Endometrial microvascular endothelial cells (primary cell): Measurements from ENCODE around the gene MAD1L1. TPM values are rescaled to one million over a fixed set of nuclear protein-coding genes. Genes with fewer than 3 reads are reported as not detected.

Experiments
- in situ Hi-C: cut with HindIII; loops from 2 replicates; pipeline ENCODE4 v1.10.0; 2017; ENCODE audit warnings: low sequenced_read_pairs, low pct_unique_long_range_greater_than_20kb; ENCODE audit errors: inconsistent ontology term
- total RNA-seq: library from RNA; depleted of rRNA; stranded (reverse); fragments of >200 nt; gene quantifications from one replicate; pipeline ENCODE4 v1.2.3, GENCODE V29; 2015; ENCODE audit errors: inconsistent ontology term

The MAD1L1 gene
- total RNA-seq, 1 donor from 2014 or later = 44.7 TPM

DNA sequence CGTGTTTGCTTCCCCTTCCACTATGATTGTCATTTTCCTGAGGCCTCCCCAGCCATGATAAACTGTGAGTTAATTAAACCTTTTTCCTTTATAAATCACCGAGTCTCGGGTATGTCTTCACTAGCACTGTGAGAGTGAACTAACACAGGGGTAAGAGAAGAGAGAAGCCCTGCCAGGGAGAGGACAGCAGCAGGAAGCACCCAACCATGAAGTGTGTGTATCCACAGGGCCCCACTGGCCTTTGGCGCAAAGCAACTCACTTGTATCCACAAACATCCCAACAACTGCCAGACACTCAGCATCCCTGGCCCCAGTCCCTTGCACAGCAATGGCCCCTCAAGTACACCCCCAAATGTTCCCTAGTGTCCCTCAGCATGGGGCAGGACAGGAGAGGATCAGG is 115.1 kb downstream of the MAD1L1 start:
- in situ Hi-C loops = no loop called here

DNA sequence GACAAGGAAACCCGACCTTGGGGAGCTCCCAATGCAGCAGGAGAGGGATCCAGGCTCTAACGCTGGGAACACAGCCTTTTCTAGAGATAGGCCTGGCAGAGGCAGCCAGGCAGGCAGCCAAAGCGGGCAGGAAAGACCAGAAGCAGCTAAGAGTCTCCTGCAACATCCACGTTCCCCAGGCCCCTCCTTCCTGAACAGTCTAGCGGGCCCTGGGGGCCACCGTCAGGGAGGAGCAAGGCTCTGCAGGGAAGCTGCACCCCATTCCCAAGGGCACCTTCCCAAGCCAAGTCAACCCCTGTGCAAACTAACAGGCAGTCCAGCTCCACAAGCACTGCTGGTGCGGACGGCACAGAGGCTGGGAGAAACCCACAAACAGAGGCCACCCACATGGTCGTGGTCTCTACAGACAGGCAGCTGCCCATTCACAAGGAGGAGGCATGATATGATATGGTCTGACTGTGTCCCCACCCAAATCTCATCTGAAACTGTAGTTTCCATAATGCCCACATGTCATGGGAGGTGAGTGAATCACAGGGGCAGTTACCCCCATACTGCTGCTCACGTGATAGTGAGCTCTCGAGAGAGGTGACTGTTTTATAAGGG is 115.7 kb downstream of the MAD1L1 start:
- in situ Hi-C loops = no loop called here

DNA sequence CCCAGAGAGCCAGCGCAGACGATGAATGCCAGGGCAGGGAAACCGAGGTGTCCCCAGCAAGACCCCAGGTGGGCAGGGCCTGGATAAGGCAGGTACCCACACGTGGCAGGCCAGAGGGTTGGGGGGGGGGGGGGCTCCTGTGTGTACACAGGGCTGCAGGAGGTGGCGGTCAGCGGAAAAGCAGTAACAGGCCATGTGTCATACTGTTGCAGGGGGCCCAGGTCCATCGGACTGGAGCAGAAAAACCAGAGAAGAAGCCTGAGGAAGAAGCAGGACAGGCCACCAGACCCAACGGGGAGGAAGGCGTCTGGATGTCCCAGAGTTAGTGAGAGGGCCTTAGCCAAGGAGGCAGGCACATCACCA is 116.3 kb downstream of the MAD1L1 start:
- in situ Hi-C loops = no loop called here

DNA sequence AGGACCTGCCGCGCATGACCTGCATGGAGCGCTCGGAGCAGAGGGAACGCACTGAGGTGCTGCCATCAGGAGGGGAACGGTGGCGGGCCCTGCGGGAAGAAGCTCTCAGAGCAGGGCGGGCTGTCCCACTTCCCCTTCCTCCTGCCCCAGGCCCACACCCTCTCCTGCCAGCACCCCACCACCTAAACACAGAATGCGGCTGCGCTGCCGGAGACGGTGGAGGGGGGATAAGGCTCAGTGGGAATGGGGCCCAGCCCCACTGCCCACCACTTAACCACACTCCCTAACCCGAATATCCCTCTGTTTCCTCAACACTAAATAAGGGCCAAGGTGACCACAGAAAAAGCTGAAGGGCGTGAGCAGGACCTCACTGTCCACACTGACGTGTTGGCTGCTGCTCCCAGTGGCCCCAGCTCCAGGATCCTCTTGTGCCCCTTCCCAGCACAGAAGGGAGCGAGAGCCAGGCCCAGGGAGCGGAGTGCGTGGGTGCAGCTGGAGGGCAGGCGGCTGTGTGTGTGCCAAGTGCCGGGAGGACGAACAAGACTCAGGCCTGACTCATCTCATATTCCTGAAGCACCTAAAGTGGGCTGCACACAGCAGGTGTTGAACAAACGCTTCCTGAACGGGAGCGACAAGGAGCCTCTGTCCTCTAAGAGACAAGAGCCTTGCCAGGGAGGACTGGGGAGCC is 116.8 kb downstream of the MAD1L1 start:
- in situ Hi-C loops = no loop called here

GRCh38 chr7:2114926-2115759 is 117.6 kb downstream of the MAD1L1 start:
- in situ Hi-C loops = no loop called here

DNA sequence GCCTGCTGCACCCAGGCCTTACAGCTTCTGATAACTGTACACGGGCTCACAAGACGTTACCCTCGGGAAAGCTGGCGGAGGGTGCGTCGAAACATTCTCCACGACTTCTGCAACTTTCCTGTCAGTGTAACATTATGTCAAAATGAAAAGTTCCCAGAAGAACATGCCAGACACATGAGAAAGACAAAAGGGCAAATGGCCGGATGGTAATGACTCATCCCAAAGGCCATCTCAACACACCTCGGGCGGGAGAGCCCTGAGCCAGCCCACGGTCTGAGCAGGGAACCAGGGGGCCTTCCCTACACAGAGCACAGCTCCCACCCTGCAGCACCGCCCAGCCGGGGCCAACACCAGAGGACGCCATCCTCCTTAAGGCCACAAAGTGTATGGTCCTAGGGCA is 118.7 kb downstream of the MAD1L1 start:
- in situ Hi-C loops = no loop called here

- in situ Hi-C loops = no loop called here
Observed at GRCh38 chr7:2112261-2113198, 120.2 kb downstream of the MAD1L1 start.

DNA sequence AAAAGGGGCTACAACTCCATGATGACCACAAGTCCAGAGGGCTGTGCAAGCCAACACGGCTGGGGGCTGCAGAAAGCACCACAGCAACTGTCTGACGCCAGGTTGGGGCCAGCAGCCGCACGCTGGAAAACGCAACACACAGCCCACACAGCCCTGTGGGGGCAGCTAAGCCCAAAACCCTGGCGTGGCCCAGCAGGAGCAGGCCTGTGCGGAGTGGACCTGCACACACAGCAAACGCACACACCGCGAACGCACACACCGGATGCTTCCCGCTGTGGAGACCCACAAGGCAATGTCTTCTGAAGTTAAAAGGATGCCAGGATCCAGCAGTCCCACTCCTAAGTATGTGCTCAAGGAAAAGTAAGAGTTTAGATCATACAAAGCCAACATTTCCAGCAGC is 121.2 kb downstream of the MAD1L1 start:
- in situ Hi-C loops = no loop called here

- in situ Hi-C loops = no loop called here
Observed at GRCh38 chr7:2110610-2111396, 121.9 kb downstream of the MAD1L1 start.

- in situ Hi-C loops = no loop called here
Observed at GRCh38 chr7:2109936-2110609, 122.7 kb downstream of the MAD1L1 start.

GRCh38 chr7:2109251-2109872 is 123.4 kb downstream of the MAD1L1 start:
- in situ Hi-C loops = no loop called here

DNA sequence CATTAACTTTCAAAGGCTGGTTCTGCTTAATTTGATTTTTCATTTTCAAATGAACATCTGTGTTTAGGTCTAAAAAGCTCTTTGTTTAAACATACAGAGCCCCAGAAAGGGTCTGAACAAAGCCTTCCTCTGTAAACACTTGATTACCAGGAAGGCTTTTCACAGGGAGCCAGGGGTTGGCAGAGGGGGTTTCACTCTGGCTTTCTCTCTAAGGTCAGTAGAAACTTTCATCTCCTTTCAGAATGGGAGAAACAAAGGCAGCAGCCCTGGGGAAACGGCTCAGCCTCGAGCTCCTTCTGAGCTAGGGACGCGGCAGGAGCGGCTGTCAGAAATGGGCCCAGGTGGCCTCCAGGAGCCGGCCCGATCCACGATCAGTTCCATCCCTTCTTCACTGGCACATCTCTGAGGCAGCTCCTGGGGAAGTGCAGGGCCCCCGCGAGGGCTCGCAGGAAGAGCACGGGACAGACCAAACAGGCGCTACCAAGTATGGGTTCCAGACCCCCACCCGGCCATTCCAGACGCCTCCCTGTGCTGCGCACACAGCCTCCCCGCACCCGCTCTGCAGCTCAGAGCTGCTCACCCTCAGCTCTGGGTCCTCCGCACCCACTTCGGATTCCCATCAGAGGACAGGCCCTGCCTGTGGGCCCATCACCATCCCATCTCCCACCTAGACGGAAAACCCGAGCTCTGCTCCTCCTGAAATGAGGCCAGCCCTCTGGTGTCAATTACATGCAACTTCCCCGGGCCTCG is 124.1 kb downstream of the MAD1L1 start:
- in situ Hi-C loops = no loop called here

GRCh38 chr7:2108071-2108455 is 124.7 kb downstream of the MAD1L1 start:
- in situ Hi-C loops = no loop called here

DNA sequence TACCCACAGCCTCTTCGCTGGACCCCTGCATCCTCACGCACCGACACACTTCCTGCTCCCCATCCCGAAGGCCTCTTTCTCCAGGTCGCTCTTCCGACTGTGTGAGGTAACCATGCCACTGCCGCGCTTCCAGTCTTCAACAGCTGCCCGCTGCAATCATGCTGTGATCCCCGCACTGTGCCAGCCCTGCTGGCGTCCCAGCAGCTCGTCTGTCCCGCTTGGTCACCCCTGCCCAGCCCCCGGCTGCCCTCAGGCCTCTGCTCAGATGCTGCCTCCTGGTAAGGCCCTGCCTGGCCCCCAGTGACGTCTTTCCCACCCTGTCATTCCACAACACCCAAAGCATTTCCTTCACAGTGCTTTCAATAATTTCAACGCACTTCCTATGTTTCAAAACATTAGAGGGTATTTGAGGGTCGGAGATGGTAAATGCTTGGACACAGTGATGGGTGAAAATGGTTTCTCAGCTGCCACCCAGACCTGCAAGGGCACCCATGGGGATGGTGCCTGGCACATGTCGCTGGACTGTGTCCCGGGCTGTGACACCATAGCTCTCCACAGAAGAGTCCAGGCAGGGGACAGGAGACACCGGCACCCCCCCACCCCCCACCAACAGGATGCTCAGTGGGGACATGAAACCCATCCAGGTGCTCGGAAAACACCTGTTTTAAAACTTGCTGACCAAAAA is 125.2 kb downstream of the MAD1L1 start:
- in situ Hi-C loops = no loop called here

DNA sequence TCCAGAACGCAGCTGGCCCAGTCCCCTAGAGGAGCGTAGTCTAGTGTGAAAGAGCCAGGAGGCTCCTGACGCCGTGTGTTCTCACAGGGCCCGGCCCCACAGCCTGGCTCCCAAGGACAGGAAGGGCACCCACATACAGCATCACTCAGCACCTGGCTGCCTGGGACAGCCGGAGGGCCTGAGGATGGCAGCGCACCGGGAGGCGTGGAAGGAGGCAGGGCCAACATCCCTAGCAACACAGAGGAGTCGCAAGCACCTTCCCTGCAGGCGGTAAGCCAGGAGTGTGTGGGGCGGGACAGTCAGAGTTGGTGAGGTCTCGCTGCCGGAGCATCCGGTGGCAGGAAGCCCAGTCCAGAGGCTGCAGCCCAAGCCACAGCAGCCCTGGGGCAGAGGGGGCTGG is 125.8 kb downstream of the MAD1L1 start:
- in situ Hi-C loops = no loop called here

GRCh38 chr7:2106440-2106839 is 126.3 kb downstream of the MAD1L1 start:
- in situ Hi-C loops = no loop called here
